GM12872 (cell line): ENCODE results near the gene ARHGEF4.

ENCODE experiments used
- TF ChIP-seq, protein P1 (sequence below): IDR thresholded peaks from 3 replicates; pipeline ENCODE4 v1.5.1; 2011; ENCODE audit warnings: low read depth, mild to moderate bottlenecking, low read length, moderate library complexity; ENCODE audit not compliant: insufficient read depth

ARHGEF4 gene

DNA sequence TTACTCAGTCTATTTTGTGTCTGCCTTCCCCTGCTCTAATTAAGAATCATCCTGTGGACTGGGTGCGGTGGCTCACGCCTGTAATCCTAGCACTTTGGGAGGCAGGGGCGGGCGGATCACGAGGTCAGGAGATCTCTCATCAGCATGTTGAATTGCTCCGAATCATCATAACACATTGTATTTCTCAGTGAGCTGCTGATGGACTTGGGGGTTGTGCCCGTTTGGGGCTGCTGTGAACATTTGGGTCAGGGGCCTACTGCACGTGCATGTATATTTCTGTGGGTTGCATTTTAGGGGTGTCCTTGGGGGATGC is 84.4 kb downstream of the ARHGEF4 start:
- TF ChIP-seq, protein P1, sequence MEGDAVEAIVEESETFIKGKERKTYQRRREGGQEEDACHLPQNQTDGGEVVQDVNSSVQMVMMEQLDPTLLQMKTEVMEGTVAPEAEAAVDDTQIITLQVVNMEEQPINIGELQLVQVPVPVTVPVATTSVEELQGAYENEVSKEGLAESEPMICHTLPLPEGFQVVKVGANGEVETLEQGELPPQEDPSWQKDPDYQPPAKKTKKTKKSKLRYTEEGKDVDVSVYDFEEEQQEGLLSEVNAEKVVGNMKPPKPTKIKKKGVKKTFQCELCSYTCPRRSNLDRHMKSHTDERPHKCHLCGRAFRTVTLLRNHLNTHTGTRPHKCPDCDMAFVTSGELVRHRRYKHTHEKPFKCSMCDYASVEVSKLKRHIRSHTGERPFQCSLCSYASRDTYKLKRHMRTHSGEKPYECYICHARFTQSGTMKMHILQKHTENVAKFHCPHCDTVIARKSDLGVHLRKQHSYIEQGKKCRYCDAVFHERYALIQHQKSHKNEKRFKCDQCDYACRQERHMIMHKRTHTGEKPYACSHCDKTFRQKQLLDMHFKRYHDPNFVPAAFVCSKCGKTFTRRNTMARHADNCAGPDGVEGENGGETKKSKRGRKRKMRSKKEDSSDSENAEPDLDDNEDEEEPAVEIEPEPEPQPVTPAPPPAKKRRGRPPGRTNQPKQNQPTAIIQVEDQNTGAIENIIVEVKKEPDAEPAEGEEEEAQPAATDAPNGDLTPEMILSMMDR = no peak

DNA sequence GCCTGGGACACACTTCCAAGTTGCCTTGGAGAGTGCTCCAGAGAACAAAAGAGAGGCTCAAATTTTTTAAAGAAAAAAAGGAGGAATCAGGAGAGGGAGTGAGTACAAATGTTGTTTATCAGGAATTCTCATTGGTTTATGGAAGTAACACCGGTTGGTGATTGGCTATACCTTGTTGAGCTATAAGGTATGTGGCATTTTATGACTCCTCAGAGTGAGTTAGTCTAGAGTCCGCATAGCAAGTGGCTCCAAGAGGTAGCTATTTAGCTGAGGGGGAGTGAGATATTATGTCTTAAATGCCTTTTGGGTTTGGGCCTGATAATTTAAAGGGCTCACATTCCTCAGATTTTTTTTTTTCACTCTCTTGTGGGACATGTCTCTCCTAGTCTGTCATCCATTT is 85.7 kb downstream of the ARHGEF4 start:
- TF ChIP-seq, protein P1 = no peak

DNA sequence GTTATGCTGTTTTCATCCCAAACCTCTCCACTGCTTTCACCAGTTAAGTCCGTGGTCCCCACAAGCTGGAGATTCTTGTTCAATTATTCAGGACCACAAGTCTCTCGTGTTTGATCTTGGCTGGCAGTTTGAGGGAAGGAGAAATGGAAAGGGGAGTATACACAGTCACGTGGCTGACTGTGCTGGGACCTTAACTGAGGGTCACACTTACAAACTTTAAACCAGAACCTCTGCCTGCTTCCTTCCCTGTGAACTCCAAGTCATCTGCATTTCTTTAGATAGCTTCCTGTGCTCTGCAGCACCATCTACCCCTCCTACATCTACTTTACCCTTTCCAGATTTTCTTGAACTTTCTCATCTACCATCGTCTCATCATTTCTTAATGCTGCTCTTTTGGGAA is 91.7 kb downstream of the ARHGEF4 start:
- TF ChIP-seq, protein P1 = no peak

DNA sequence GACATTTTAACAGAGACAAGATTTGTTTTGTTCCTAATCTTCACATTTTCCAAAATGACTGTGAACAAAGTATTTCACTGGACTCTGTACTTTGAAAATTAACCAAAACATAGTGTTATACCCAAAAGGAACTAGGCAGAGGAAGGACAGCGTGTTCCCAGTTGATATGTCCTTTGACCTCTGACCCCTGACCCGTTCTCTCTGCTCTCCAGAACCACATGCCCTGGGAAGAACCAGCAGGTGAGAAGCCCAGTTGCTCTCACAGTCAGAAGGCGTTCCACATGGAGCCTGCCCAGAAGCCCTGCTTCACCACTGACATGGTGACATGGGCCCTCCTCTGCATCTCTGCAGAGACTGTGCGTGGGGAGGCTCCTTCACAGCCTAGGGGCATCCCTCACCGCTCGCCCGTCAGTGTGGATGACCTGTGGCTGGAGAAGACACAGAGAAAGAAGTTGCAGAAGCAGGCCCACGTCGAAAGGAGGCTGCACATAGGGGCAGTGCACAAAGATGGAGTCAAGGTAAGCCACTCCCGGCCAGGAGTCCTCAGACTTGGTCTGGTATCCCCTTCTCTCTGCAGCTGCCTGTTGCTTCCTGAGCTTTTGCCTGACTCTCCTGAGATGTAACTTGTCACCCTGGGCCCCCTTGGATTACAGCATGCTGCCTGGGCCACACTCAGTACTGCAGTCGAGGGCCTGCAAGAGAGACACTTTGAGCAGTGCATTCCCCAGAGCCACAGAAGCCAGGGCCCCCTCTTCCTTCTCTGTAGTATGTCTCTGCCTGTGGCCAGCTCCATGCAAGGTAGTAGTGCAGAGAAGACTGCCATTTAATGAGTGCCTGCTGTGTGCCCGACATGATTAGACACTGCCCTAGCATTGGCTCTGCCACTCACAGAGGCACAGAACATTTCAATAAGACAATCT is 94.3 kb downstream of the ARHGEF4 start:
- TF ChIP-seq, protein P1 = no peak

DNA sequence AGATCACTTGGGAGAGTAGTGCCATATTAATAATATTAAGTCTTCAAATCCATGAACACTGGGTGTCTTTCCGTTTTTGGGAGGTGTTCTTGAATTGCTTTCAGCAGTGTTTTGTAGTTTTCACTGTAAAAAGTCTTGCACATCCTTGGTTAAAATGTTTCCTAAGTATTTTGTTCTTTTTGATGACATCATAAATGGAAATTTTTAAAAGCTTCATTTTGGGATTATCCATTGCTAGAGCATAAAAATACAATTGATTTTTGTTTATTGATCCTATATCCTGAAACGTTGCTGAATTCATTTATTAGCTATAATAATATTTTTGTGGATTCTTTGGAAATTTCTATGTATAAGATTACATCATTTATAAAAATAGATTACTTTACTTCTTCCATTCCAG is 96.8 kb downstream of the ARHGEF4 start:
- TF ChIP-seq, protein P1 = no peak

DNA sequence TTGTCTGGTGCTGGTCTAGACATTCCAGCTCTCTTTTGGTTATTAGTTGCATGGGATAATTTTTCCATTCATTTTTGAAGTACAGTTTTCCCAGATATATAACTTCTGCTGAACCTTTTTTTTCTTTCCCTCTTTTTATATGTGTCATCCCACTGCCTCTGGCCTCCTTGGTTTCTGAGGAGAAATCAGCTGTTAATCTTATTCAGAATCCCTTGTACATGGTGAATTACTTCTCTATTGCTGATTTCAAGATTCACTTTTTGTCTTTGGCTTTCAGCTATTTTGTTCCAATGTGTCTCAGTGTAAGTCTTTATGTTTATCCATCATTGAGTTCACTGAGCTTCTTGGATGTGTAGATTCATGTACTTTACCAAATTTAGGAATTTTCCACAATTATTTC is 99.7 kb downstream of the ARHGEF4 start:
- TF ChIP-seq, protein P1 = no peak

DNA sequence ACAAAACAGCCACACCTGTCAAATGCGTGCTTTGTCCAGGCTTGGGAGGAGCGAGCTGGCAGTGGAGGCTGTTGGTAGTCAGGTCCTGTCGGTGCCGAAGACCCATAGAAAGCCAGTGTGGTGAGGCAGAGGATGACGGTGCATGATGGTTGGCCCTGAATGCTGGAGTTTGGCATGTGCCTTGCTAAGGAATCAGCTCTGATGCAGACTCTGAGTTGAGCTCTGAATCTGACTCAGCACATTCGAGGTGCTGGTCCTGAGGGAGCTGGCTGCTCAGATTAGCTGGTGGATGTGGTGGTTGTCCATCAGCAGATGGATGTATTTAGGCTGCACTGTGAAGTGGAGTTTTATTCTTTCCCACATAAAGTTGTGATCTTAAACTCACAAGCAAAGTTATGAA is 111.3 kb downstream of the ARHGEF4 start:
- TF ChIP-seq, protein P1 = no peak
